Measurements from ENCODE around the gene SERINC5.
"Not testable (repeated sequence)": the region's sequence is repeated elsewhere in the genome, so short reads cannot be mapped to it uniquely, and the experiment has no call there.

- TF ChIP-seq FOXK2 (IDR thresholded peaks at IDR 0.05); ARNT (IDR thresholded peaks at IDR 0.05); ELF4 (IDR thresholded peaks at IDR 0.05); FOXM1 (IDR thresholded peaks at IDR 0.05; ENCODE audit: borderline replicate concordance); SP1 (IDR thresholded peaks at IDR 0.05); ZNF384 (IDR thresholded peaks at IDR 0.05): not testable (repeated sequence)
These were observed 45.5 kb upstream of the SERINC5 start for GRCh38 chr5:80301342-80301741.

Measured in HEK293T (cell line).